SK-N-SH treated with all-trans-retinoic acid at 6 μM for 48 hours (cell line): ENCODE data around the gene RAD51C.

ENCODE experiments used
- ATAC-seq: fragments of 200-7000 bp; cut with Tn5 transposase; 3 replicates; pipeline ENCODE4 v1.9.1; 2020; ENCODE audit warnings: mild to moderate bottlenecking, moderate library complexity
- ARNTL ChIP-seq: fragments of 450-650 bp; formaldehyde crosslinking; IDR thresholded peaks from 2 replicates; pipeline ENCODE4 v1.5.0; 2020; ENCODE audit warnings: low read depth, mild to moderate bottlenecking, moderate library complexity, borderline replicate concordance
- BACH2 ChIP-seq: fragments of 250-450 bp; sonication (Bioruptor Pico); IDR thresholded peaks from 2 replicates; pipeline ENCODE4 v1.9.0; 2021; ENCODE audit warnings: mild to moderate bottlenecking, borderline replicate concordance
- CREB5 ChIP-seq: fragments of 250-450 bp; sonication (Bioruptor Pico); IDR thresholded peaks from 2 replicates; pipeline ENCODE4 v1.5.1; 2020; ENCODE audit warnings: low read depth, mild to moderate bottlenecking, moderate library complexity
- CSDC2 ChIP-seq: fragments of 250-450 bp; sonication (Bioruptor Pico); IDR thresholded peaks from 2 replicates; pipeline ENCODE4 v1.5.0; 2020; ENCODE audit warnings: mild to moderate bottlenecking, moderate library complexity
- CSRNP3 ChIP-seq: fragments of 250-450 bp; sonication (Bioruptor Pico); IDR thresholded peaks from 2 replicates; pipeline ENCODE4 v1.5.1; 2021; ENCODE audit warnings: mild to moderate bottlenecking, moderate library complexity
- ESRRG ChIP-seq: fragments of 250-450 bp; sonication (Bioruptor Pico); IDR thresholded peaks from 2 replicates; pipeline ENCODE4 v1.6.1; 2021; ENCODE audit warnings: mild to moderate bottlenecking
- GLIS3 ChIP-seq: fragments of 250-450 bp; sonication (Bioruptor Pico); IDR thresholded peaks from 2 replicates; pipeline ENCODE4 v1.5.0; 2020; ENCODE audit warnings: mild to moderate bottlenecking, moderate library complexity
- ISL1 ChIP-seq: fragments of 250-450 bp; sonication (Bioruptor Pico); IDR thresholded peaks from 2 replicates; pipeline ENCODE4 v2.1.2; 2022; ENCODE audit warnings: mild to moderate bottlenecking, moderate library complexity
- OSR1 ChIP-seq: fragments of 250-450 bp; sonication (Bioruptor Pico); IDR thresholded peaks from 2 replicates; pipeline ENCODE4 v1.8.0; 2022; ENCODE audit warnings: moderate library complexity, mild to moderate bottlenecking, inconsistent platforms
- POU6F1 ChIP-seq: fragments of 250-450 bp; sonication (Bioruptor Pico); IDR thresholded peaks from 2 replicates; pipeline ENCODE4 v1.8.0; 2021; ENCODE audit warnings: low read depth, mild to moderate bottlenecking, moderate library complexity, borderline replicate concordance
- PPARA ChIP-seq: fragments of 250-450 bp; sonication (Bioruptor Pico); IDR thresholded peaks from 2 replicates; pipeline ENCODE4 v1.5.0; 2020; ENCODE audit warnings: mild to moderate bottlenecking, borderline replicate concordance
- RARB ChIP-seq: fragments of 250-450 bp; sonication (Bioruptor Pico); IDR thresholded peaks from 2 replicates; pipeline ENCODE4 v1.8.0; 2021; ENCODE audit warnings: mild to moderate bottlenecking, moderate library complexity
- SNAI2 ChIP-seq: fragments of 250-450 bp; sonication (Bioruptor Pico); IDR thresholded peaks from 2 replicates; pipeline ENCODE4 v1.5.0; 2020; ENCODE audit warnings: mild to moderate bottlenecking, moderate library complexity
- TCF4 ChIP-seq: fragments of 250-450 bp; sonication (Bioruptor Pico); IDR thresholded peaks from 2 replicates; pipeline ENCODE4 v1.8.0; 2021; ENCODE audit warnings: mild to moderate bottlenecking, moderate library complexity, borderline replicate concordance
- TOX ChIP-seq: fragments of 250-450 bp; sonication (Bioruptor Pico); IDR thresholded peaks from 2 replicates; pipeline ENCODE4 v1.8.0; 2021; ENCODE audit warnings: mild to moderate bottlenecking, moderate library complexity, borderline replicate concordance
- ZC3H10 ChIP-seq: fragments of 250-450 bp; sonication (Bioruptor Pico); IDR thresholded peaks from 2 replicates; pipeline ENCODE4 v1.5.1; 2021; ENCODE audit warnings: mild to moderate bottlenecking, moderate library complexity
- ZFP3 ChIP-seq: fragments of 250-450 bp; sonication (Bioruptor Pico); IDR thresholded peaks from 2 replicates; pipeline ENCODE4 v1.5.0; 2020; ENCODE audit warnings: mild to moderate bottlenecking, moderate library complexity
- ZNF565 ChIP-seq: fragments of 450-650 bp; formaldehyde crosslinking; conservative IDR thresholded peaks from 2 replicates; pipeline ENCODE4 v1.5.0; 2020; ENCODE audit warnings: low read depth, mild to moderate bottlenecking, moderate library complexity
- ZNF70 ChIP-seq: fragments of 450-650 bp; formaldehyde crosslinking; IDR thresholded peaks from 2 replicates; pipeline ENCODE4 v1.5.0; 2020; ENCODE audit warnings: mild to moderate bottlenecking, moderate library complexity
- ZNF8 ChIP-seq: fragments of 450-650 bp; formaldehyde crosslinking; IDR thresholded peaks from 2 replicates; pipeline ENCODE4 v1.5.0; 2020; ENCODE audit warnings: mild to moderate bottlenecking, moderate library complexity
- TF ChIP-seq, protein P1 (sequence below): fragments of 250-450 bp; sonication (Bioruptor Pico); IDR thresholded peaks from 2 replicates; pipeline ENCODE4 v1.8.0; 2020; ENCODE audit warnings: mild to moderate bottlenecking, moderate library complexity, borderline replicate concordance

RAD51C gene

GRCh38 chr17:58665946-58666857, 26.2 kb upstream of the RAD51C start:
- no peak for ATAC-seq
- TF ChIP-seq ZNF70: no peak
- no peak for TF ChIP-seq ARNTL (CRISPR knock-in tag)
- TF ChIP-seq CREB5 (CRISPR knock-in tag): no peak
- TF ChIP-seq ZC3H10 (CRISPR knock-in tag): no peak
- no peak for TF ChIP-seq RARB (CRISPR knock-in tag)
- TF ChIP-seq POU6F1: no peak
- no peak for TF ChIP-seq ZFP3 (CRISPR knock-in tag)
- TF ChIP-seq PPARA (CRISPR knock-in tag): no peak
- no peak for TF ChIP-seq ESRRG (CRISPR knock-in tag)

DNA sequence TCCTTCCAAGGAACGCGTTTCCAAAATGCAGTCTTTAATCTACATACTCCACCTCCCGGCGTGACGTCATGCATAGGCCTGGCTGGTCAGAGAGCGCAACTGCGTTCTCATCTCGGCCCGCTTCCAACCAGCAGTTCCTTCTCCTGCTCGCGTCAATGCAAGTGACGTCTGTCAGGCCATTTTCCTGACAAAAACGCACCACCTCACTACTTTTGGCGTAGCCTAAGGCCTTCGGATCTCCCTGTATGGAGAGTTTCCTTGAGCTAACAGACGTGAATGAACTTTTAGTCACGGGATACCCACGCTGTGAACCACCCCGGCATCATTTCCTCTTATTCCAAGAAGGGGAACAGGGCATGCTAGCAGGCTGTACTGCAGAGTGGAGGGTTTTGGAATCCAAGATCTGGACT, 25.5 kb upstream of the RAD51C start:
- TF ChIP-seq SNAI2 (CRISPR knock-in tag) (no peak), ZNF8 (CRISPR knock-in tag) (no peak), ARNTL (CRISPR knock-in tag) (no peak), TOX (CRISPR knock-in tag) (no peak), BACH2 (CRISPR knock-in tag) (no peak), ZC3H10 (CRISPR knock-in tag) (no peak), RARB (CRISPR knock-in tag) (no peak)
- ATAC-seq: no peak

DNA sequence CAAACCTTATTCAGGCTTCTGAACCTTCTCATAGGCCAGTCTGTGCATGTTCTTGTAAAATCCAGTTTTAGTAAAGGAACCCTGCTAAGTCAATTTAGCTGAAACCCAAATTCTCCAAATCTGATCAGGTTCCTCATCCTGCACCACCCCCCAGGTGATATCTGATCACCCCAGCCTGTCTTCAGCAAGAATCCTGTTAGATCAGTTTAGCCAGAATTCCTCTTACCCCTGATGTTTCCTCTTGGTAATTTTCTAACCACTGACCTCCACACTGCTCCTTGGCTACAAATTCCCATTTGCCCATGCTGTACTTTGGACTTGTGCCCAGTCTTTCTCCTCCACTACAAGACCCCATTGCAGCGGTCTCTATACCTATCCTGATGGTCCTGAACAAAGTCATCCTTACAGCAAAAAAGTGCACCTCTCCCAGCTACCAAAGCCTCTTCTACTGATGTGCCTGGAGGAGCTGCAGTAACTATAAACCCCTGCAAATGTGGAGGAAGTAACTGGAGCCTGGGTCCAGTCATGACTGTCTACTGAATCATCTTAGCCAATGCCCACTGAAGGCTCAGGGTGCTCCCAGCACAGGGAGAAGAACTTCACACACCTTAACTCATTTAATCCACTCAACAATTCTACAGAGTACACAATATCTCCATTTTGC, 24.3 kb upstream of the RAD51C start:
- peak; percentile 54 for ATAC-seq
- TF ChIP-seq GLIS3 (CRISPR knock-in tag) (no peak), ARNTL (CRISPR knock-in tag) (no peak), ZNF565 (CRISPR knock-in tag) (no peak), PPARA (CRISPR knock-in tag) (no peak), SNAI2 (CRISPR knock-in tag) (no peak), OSR1 (CRISPR knock-in tag) (no peak), CSRNP3 (no peak), ISL1 (no peak), TCF4 (no peak), ZNF70 (no peak)

DNA sequence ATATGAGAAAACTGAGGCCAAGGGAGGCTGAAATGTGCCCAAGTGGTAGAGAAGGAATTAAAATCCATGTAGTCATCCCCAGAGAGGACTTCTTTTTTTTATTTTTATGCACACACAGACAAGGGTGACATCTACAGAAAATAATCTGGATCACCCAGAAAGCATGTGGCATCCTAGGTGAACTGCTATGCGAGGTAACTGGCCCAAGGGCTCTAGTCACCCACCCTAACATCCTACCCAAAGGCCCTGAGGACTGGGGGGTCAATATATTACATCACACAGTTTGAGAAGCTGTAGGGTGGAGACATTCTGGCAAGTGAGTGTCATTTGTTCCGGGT, 23.8 kb upstream of the RAD51C start:
- no peak for TF ChIP-seq ESRRG (CRISPR knock-in tag)
- TF ChIP-seq ISL1: no peak
- TF ChIP-seq, protein P1, sequence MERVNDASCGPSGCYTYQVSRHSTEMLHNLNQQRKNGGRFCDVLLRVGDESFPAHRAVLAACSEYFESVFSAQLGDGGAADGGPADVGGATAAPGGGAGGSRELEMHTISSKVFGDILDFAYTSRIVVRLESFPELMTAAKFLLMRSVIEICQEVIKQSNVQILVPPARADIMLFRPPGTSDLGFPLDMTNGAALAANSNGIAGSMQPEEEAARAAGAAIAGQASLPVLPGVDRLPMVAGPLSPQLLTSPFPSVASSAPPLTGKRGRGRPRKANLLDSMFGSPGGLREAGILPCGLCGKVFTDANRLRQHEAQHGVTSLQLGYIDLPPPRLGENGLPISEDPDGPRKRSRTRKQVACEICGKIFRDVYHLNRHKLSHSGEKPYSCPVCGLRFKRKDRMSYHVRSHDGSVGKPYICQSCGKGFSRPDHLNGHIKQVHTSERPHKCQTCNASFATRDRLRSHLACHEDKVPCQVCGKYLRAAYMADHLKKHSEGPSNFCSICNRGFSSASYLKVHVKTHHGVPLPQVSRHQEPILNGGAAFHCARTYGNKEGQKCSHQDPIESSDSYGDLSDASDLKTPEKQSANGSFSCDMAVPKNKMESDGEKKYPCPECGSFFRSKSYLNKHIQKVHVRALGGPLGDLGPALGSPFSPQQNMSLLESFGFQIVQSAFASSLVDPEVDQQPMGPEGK: no peak
- TF ChIP-seq ZFP3 (CRISPR knock-in tag): no peak
- TF ChIP-seq ZNF565 (CRISPR knock-in tag): no peak
- TF ChIP-seq POU6F1: no peak
- TF ChIP-seq RARB (CRISPR knock-in tag): no peak
- TF ChIP-seq GLIS3 (CRISPR knock-in tag): no peak
- TF ChIP-seq ARNTL (CRISPR knock-in tag): no peak
- TF ChIP-seq OSR1 (CRISPR knock-in tag): no peak
- no peak for TF ChIP-seq ZC3H10 (CRISPR knock-in tag)
- no peak for TF ChIP-seq CREB5 (CRISPR knock-in tag)
- TF ChIP-seq CSDC2 (CRISPR knock-in tag): no peak
- no peak for TF ChIP-seq CSRNP3
- no peak for TF ChIP-seq TCF4
- TF ChIP-seq TOX (CRISPR knock-in tag): no peak
- no peak for ATAC-seq
